Cardiac septum (tissue), 1 donor: ENCODE results near the gene NOC3L. TPM values are rescaled to one million over a fixed set of nuclear protein-coding genes. Genes with fewer than 3 reads are reported as not detected.
"Not testable (repeated sequence)": the region's sequence is repeated elsewhere in the genome, so short reads cannot be mapped to it uniquely, and the experiment has no call there.

ENCODE experiments used
- DNase-seq: peaks from one replicate; pipeline ENCODE4 v3.0.0-alpha.2; 2020; ENCODE audit warnings: low spot score
- intact Hi-C: fragments of 100-400 bp; cut with DNase I; formaldehyde crosslinking; loops from one replicate; pipeline ENCODE4 v1.14.0; 2022
- long read RNA-seq: library from polyadenylated mRNA; unstranded; transcript quantifications from one replicate; pipeline ENCODE4 v2.0.0, GENCODE V29; 2021
- total RNA-seq: library from RNA; stranded (reverse); fragmentation: NEBNext Ultra II Directional; extraction: Animal tissue kit (Norgen Biotek cat#: 25700); gene quantifications from one replicate; pipeline ENCODE4 v1.2.1, GENCODE V29; 2021
- donor health status: DM: no; HTN: no; CAD: no.

The NOC3L gene, protein sequence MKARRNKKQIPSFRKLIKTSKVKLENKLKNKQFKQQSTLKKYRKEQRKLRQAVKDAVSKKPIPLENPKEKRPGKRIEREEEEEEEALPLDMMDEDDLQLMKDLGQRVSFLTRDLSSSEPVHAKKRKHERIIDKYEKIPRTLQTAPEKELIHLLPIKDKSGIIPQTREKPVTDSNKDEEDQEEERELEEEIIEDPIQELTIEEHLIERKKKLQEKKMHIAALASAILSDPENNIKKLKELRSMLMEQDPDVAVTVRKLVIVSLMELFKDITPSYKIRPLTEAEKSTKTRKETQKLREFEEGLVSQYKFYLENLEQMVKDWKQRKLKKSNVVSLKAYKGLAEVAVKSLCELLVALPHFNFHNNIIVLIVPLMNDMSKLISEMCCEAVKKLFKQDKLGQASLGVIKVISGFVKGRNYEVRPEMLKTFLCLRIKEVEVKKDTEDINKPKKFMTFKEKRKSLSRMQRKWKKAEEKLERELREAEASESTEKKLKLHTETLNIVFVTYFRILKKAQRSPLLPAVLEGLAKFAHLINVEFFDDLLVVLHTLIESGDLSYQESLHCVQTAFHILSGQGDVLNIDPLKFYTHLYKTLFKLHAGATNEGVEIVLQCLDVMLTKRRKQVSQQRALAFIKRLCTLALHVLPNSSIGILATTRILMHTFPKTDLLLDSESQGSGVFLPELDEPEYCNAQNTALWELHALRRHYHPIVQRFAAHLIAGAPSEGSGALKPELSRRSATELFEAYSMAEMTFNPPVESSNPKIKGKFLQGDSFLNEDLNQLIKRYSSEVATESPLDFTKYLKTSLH
- 8.9 TPM for total RNA-seq
- long read RNA-seq, transcript NOC3L-201 (21 exons, 3,455 nt): major isoform, 8 of 18 reads
- long read RNA-seq, partial matches to known transcripts: 9 of 18 reads
- long read RNA-seq, other reads (novel, unspliced or antisense): 1 of 18 reads

GRCh38 chr10:94362360-94363250 is at the start of gene NOC3L:
TSS of gene NOC3L (minus strand) at chr10:94362939. CDS start at chr10:94362838, 101 bp downstream.
- intact Hi-C loops: loop anchor here (1.0 kb wide), 1 partner anchor 40 kb away; the partner anchor contains the start of gene TBC1D12
- DNase-seq: peak; percentile 97

DNA sequence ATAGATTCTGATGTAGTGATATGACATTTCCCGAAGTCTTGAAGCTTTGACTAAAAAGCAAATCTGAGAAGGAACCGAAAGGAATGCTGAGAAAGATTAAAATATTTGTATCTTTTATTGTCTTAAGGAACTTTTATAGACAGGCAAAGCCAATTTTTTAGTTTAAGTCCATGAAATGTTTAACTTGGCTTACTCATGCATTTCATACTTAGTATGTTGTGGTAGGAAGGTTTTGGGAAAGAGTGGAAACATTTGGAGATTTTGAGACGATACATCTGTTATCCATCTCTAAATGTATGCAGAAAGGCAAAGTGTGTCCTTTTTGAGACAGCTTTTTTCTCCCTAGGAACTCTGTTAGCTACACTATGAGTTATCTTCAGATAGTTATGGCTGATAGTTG is 49.7 kb upstream of the NOC3L start:
- intact Hi-C loops: no loop called here
- DNase-seq: no peak

DNA sequence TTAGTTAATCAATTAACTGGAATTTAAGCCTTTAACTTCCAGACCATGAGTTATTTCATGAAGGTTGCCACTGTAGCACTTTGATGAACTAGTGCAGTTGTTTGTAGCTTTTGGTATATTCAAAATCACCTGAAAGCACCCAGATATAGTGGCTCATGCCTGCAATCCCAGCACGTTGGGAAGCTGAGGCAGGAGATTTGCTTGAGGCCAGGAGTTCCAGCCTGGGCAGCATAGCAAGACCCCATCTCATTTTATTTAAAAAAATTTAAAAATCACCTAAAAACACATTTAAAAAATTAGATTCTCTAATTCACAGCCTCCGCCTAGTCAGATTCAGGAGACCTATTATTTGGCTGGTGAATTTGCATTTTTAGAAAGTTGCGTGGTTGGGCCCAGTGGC is 48.6 kb upstream of the NOC3L start:
- intact Hi-C loops: no loop called here
- DNase-seq: no peak

- intact Hi-C loops: no loop called here
- no peak for DNase-seq
Measured at GRCh38 chr10:94409021-94409657, 46.4 kb upstream of the NOC3L start.

DNA sequence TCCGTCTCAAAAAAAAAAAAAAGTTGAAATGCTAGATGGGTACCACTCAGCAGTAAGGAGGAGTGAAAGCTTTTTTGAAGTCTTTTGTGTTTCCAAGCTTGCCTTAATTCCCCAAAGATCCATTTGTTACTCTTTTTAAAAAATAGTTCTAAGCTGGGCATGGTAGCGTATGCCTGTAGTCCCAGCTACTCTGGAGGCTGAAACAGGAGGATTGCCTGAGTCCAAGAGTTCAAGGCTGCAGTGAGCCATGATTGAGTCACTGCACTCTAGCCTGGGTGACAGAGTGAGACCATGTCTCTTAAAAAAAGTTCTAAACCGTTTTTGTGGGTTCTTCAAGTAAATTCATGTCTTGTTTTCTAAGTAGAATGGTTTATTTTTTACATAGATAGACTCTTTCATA is 44.9 kb upstream of the NOC3L start:
- no peak for DNase-seq
- intact Hi-C loops: no loop called here

- no peak for DNase-seq
- intact Hi-C loops: no loop called here
Measured at GRCh38 chr10:94405406-94405805, 42.7 kb upstream of the NOC3L start.

DNA sequence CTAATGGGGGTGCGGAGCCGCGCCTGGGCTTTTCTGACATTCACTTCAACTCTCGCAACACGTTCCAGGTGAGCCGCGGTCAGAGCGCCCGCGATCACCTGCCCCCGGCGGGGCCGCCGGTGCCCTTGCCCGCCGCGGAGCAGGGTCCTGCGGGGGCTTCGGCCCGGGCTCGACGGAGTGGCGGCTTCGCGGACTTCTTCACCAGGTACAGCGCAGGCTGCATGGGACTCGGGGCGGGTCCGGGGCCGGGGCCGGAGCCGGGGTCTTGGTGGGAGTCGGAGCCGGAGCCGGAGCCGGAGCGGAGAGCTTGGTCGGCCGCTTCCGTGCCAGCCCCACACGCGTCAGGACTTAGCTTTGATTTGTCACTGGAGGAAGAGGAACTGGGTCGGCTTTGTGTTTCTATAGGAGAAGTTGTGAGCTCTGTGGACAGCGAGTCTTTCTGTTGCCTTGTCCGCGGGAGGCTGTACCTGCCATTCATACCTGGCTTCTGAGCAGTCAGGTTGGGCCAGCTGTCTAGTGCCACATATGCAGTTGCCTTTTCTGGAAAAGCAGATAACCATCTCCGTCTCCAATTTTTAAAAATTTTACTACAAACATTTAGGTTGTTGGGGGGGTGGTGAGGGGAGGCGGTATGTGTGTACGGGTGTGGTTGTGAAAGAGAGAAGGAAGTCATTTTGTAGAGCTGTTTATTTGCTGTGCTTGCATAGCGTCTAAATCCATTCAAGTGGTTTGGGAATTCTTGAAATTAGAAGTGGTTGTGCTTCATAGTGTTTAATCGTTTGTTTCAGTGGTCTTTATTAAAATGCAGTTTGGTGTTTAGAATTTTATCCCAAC is 40.9 kb upstream of the NOC3L start:
- no peak for DNase-seq
- intact Hi-C loops: loop anchor here (5.0 kb wide), 1 partner anchor 39 kb away; no protein-coding TSS in a partner anchor

DNA sequence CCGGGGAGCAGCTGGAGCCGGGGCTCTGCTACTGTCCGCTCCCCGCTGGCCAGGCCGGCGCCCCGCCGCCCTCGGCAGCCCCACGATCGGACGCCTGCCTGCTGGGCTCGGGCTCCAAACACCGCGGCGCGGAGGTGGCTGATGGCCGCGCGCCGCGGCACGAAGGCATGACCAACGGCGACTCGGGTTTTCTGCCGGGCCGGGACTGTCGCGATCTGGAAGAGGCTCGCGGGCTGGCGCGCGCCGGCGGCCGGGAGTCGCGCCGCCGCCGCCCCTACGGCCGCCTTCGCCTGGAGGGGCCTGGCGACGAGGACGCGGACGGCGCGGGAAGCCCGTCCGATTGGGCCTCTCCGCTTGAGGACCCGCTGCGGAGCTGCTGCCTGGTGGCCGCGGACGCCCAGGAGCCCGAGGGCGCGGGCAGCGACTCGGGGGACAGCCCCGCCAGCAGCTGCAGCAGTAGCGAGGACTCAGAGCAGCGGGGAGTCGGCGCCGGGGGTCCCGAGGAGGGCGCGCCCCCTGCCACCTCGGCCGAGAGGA is 40.2 kb upstream of the NOC3L start:
- DNase-seq: no peak
- intact Hi-C loops: loop anchor here (1.0 to 5.0 kb wide), 2 partner anchors 39 to 41 kb away; partner anchors contain the start of gene NOC3L

DNA sequence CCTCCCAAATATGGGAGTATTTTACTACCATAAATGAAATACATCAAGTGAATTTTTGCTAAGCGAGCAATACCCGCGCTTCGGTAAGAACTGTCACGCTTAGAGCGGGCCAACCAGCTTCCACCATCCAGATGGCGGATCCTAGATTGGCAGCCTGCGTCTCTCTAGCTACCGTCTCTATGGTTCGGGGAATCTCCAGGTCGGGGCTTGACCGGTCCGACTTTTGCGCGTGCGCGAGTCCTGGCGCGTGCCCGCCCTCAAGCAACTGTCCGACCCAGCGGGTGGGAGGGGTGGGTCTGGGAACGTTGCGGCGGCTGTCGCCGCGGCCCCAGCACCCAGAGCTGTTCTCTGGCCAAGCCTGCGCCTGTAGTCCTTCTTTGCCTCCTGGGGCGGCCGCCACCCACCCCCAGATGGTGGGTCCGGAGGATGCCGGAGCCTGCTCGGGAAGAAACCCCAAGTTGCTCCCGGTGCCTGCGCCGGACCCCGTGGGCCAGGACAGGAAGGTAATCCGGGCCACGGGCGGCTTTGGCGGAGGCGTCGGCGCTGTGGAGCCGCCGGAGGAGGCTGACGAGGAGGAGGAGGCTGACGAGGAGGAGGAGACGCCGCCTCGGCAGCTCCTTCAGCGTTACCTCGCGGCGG is 39.6 kb upstream of the NOC3L start, which contains the start of gene TBC1D12:
Gene TBC1D12 (plus strand): TSS at position 338 of the 639 bp plus-strand sequence. CDS start 73 bp downstream, at position 411.
- peak; percentile 96 for DNase-seq
- intact Hi-C loops: loop anchor here (1.0 to 5.0 kb wide), 2 partner anchors 40 kb away; partner anchors contain the start of gene NOC3L

DNA sequence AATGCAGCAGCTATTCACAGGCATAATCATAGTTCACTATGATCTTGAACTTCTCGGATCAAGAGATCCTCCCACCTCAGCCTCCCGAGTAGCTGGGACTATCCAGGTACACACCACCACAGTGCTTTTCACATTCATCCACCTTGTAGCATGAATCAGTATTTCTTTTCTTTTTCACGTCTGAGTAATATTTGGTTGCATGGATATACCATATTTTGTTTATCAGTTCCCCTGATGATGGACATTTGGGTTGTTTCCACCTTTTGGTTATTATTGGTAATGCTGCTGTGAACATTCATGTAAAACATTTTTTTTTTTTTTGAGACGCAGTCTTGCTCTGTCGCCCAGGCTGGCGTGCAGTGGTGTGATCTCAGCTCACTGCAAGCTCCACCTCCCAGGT is 36.0 kb upstream of the NOC3L start:
- DNase-seq: no peak
- intact Hi-C loops: no loop called here

- no peak for DNase-seq
- intact Hi-C loops: no loop called here
Measured at GRCh38 chr10:94397549-94398370, 35.0 kb upstream of the NOC3L start.

GRCh38 chr10:94392117-94392516 is 29.4 kb upstream of the NOC3L start:
- DNase-seq, intact Hi-C loops: not testable (repeated sequence)

- DNase-seq: not testable (repeated sequence)
Measured at GRCh38 chr10:94385733-94386132, 23.0 kb upstream of the NOC3L start.

GRCh38 chr10:94383530-94383929 is 20.8 kb upstream of the NOC3L start:
- DNase-seq: no peak
- intact Hi-C loops: no loop called here

More at GRCh38 chr10:94385733-94386132, 23.0 kb upstream of the NOC3L start:
- intact Hi-C loops: not testable (repeated sequence)

- intact Hi-C loops: no loop called here
- DNase-seq: no peak
Measured at GRCh38 chr10:94376865-94377264, 14.1 kb upstream of the NOC3L start.

GRCh38 chr10:94375374-94375773 is 12.6 kb upstream of the NOC3L start:
- intact Hi-C loops: no loop called here
- no peak for DNase-seq
